Activated T-cell treated with anti-CD3 and anti-CD28 coated beads for 1 hour (primary cell): ENCODE results near the gene KIF12.

ENCODE experiments used
- DNase-seq: peaks from one replicate; pipeline ENCODE4 v3.0.0-alpha.2; 2020; ENCODE audit warnings: low read depth

KIF12 gene

DNA sequence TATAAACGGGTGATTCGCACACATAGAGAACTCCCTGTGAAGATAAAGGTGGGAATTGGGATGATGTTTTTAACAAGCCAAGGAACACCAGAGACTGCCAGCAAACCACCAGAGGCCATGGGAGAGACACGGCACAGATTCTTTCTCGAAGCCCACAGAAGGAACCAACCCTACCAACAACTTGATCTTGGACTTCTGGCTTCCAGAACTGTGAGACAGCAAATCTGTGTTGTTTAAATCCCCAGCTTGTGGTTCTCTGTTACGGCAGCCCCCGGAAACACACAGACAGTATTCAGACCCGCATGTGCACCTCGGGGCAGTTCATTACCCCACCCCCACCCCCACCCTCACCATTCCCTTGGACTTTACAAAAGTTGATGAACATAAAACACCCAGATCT, 33.8 kb downstream of the KIF12 start:
- no peak for DNase-seq

- no peak for DNase-seq
Measured at GRCh38 chr9:114061830-114062474, 37.1 kb downstream of the KIF12 start.

- no peak for DNase-seq
Measured at GRCh38 chr9:114061292-114061691, 37.8 kb downstream of the KIF12 start.

DNA sequence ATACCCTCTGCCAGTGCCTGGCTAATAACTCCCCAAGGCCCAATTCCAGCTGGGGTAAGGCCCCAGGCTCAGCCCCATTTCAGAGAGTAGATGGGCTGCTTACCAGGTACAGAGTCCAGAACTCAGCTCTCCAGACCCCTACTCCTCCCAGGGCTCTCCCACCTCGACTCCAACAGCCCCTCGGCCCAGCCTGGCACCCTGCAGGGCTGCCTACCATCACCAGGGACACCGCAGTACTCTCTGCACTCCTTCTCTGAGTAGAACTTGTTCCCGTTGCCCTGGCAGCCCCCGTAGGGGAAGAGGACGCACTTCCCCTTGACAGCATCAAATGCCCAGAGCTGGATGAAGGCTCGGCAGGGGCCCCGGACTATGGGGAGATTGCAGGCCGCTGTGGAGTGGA, 38.4 kb downstream of the KIF12 start:
- DNase-seq, result no peak

- DNase-seq, result no peak
Measured at GRCh38 chr9:114060070-114060469, 39.0 kb downstream of the KIF12 start.

GRCh38 chr9:114059047-114059803, 39.9 kb downstream of the KIF12 start:
- no peak for DNase-seq

DNA sequence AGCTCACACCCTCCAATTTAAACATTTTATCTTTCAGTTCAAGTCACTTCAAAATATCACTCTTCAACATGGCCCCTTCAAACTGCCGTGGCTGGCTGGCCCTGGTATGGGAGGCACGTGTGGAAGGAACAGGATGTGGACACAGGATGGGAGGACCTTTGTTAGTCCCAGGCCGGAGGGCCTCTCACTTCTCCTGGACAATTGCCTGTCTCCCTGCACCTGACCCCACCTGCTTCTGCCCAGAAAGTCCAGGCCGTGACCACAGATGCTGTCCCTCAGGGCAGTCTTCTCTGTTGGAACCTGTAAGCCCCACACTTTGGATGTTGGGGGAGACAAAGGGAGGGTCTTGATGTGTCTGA, 40.4 kb downstream of the KIF12 start:
- DNase-seq, result no peak

- no peak for DNase-seq
Measured at GRCh38 chr9:114057161-114057885, 41.8 kb downstream of the KIF12 start.

GRCh38 chr9:114056527-114056926, 42.6 kb downstream of the KIF12 start:
- no peak for DNase-seq

DNA sequence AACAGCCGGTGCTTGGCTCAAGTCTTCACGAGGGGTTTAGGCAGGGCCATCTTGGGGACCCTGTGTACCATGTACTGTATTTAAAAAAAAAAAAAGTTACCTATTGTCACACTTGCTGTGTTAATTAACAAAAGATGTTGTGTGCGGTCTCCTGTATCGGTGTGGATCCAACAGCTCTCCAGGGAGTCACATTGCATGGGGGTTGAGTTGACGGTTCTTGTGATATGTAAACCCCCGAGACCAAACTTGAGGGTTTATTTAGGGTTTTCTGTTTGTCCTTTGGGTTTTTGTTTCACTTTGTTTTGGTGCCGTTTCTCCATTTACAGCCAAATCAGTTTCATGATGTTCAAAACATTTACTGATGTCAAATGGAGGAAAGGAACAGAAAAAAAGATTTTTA, 43.2 kb downstream of the KIF12 start:
- DNase-seq, result no peak

- no peak for DNase-seq
Measured at GRCh38 chr9:114055061-114055460, 44.0 kb downstream of the KIF12 start.

GRCh38 chr9:114054191-114054690, 44.9 kb downstream of the KIF12 start:
- no peak for DNase-seq

GRCh38 chr9:114053246-114054005, 45.7 kb downstream of the KIF12 start:
- no peak for DNase-seq

- DNase-seq, result no peak
Measured at GRCh38 chr9:114051706-114052105, 47.4 kb downstream of the KIF12 start.

GRCh38 chr9:114051281-114051680, 47.8 kb downstream of the KIF12 start:
- DNase-seq, result no peak

DNA sequence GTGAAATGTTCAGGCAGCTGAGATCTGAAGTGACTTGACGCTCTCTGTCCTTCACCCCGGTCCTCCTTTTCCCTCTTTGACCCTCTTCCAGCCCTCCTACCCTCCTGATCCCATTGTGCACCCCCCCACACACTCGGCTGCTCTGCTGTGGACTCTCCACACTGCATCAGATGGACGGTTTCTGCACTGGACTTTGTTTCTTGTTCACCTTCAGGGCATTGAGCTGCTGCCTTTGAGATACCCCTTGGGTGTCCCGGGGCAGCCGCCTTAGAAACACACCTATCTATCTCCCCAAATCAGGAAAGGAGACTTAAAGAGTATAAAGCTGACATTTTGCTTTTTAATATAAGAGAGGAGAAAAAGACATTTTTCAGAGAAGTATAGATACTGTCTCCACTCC, 48.4 kb downstream of the KIF12 start:
- no peak for DNase-seq

DNA sequence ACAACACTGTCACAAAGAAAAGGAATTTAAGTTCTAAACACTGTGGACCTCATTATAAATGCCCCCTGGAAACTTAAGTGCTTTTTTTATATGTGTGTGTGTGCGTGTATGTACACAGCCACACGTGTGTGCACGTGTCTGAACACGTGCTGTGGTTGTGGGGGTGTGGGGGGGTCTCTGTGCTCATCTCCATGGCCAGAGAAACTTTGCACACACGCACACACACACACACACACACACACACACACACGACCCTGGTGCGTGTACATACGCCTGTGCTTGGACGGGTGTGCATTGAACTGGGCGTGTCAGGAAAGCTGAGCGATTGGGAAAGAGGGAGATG, 48.9 kb downstream of the KIF12 start:
- DNase-seq, result no peak

- DNase-seq, result no peak
Measured at GRCh38 chr9:114049441-114050225, 49.5 kb downstream of the KIF12 start.

- no peak for DNase-seq
Measured at GRCh38 chr9:114048533-114049415, 50.3 kb downstream of the KIF12 start.

GRCh38 chr9:114047717-114048116, 51.4 kb downstream of the KIF12 start:
- no peak for DNase-seq

DNA sequence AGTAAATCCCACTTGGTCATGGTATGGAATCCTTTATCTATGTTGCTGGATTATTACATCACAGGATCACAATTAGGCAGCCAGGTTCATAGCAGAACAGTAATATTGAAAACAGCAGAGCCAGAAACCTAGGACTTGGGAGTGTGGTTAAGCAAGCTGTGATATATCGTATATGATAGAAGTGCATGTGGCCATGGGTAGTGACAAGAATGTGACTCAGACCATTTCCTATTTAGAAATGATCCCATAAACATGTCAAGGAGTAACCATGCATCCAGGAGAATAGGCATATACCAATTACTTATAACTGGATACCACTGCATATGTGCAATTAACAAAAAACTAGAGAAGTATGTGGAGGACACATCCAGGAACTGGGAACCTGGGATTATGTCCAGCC, 52.2 kb downstream of the KIF12 start:
- DNase-seq, result no peak
